HepG2 (cell line): Measurements from ENCODE around the gene CABLES2. TPM values are rescaled to one million over a fixed set of nuclear protein-coding genes. Genes with fewer than 3 reads are reported as not detected.

Experiments used
- ATAD3A ChIP-seq: sonication (generic); formaldehyde crosslinking; IDR thresholded peaks from 2 replicates; pipeline ENCODE4 v1.4.0; 2020; ENCODE audit warnings: missing genetic modification reagents
- BRD4 ChIP-seq: sonication (generic); formaldehyde crosslinking; IDR thresholded peaks from 2 replicates; pipeline ENCODE4 v1.4.0; 2020; ENCODE audit warnings: missing genetic modification reagents
- CC2D1A ChIP-seq: sonication (generic); formaldehyde crosslinking; IDR thresholded peaks from 2 replicates; pipeline ENCODE4 v1.8.1; 2023; ENCODE audit warnings: mild to moderate bottlenecking, missing genetic modification reagents
- CCDC6 ChIP-seq: sonication (generic); formaldehyde crosslinking; IDR thresholded peaks from 2 replicates; pipeline ENCODE4 v1.8.1; 2022; ENCODE audit warnings: mild to moderate bottlenecking, missing genetic modification reagents, moderate library complexity
- CEBPG ChIP-seq: IDR thresholded peaks from 2 replicates; pipeline ENCODE4 v1.6.1; 2016
- E2F5 ChIP-seq: sonication (generic); formaldehyde crosslinking; conservative IDR thresholded peaks from 2 replicates; pipeline ENCODE4 v1.4.0; 2020; ENCODE audit warnings: missing genetic modification reagents
- ETV6 ChIP-seq: sonication (generic); formaldehyde crosslinking; conservative IDR thresholded peaks from 2 replicates; pipeline ENCODE4 v1.4.0; 2020; ENCODE audit warnings: missing genetic modification reagents
- JARID2 ChIP-seq: sonication (generic); formaldehyde crosslinking; IDR thresholded peaks from 2 replicates; pipeline ENCODE4 v1.8.1; 2023; ENCODE audit warnings: missing genetic modification reagents, inconsistent platforms; ENCODE audit not compliant: insufficient replicate concordance
- KDM5B ChIP-seq: sonication (generic); formaldehyde crosslinking; IDR thresholded peaks from 2 replicates; pipeline ENCODE4 v1.4.0; 2020; ENCODE audit warnings: missing genetic modification reagents, mild to moderate bottlenecking, borderline replicate concordance
- MED1 ChIP-seq: sonication (generic); formaldehyde crosslinking; IDR thresholded peaks from 2 replicates; pipeline ENCODE4 v1.4.0; 2020; ENCODE audit warnings: missing genetic modification reagents
- PCBP1 ChIP-seq: fragments of 200-400 bp; formaldehyde crosslinking; IDR thresholded peaks from 2 replicates; pipeline ENCODE4 v1.6.1; 2017; ENCODE audit warnings: mild to moderate bottlenecking, low read depth, low read length, borderline replicate concordance
- PLRG1 ChIP-seq: fragments of 450-650 bp; conservative IDR thresholded peaks from 2 replicates; pipeline ENCODE4 v1.6.1; 2016
- RCOR2 ChIP-seq: IDR thresholded peaks from 2 replicates; pipeline ENCODE4 v1.6.1; 2016; ENCODE audit warnings: missing biosample characterization, missing genetic modification reagents
- RNF2 ChIP-seq: fragments of 450-650 bp; conservative IDR thresholded peaks from 2 replicates; pipeline ENCODE4 v1.6.1; 2016; ENCODE audit warnings: low read depth
- SMAD9 ChIP-seq: sonication (generic); formaldehyde crosslinking; IDR thresholded peaks from 2 replicates; pipeline ENCODE4 v1.5.1; 2020; ENCODE audit warnings: mild to moderate bottlenecking, missing genetic modification reagents
- SRF ChIP-seq: IDR thresholded peaks from 2 replicates; pipeline ENCODE4 v1.6.1; 2011; ENCODE audit warnings: mild to moderate bottlenecking, low read depth, low read length, moderate library complexity
- TARDBP ChIP-seq: sonication (generic); formaldehyde crosslinking; IDR thresholded peaks from 2 replicates; pipeline ENCODE4 v1.8.0; 2022; ENCODE audit warnings: mild to moderate bottlenecking, missing genetic modification reagents
- THAP11 ChIP-seq: IDR thresholded peaks from 2 replicates; pipeline ENCODE4 v1.6.1; 2016; ENCODE audit warnings: missing biosample characterization, missing genetic modification reagents
- U2AF1 ChIP-seq: fragments of 200-400 bp; formaldehyde crosslinking; optimal IDR thresholded peaks from 2 replicates; pipeline ENCODE3; 2017; ENCODE audit warnings: mild to moderate bottlenecking, low read depth, low read length
- ZFP90 ChIP-seq: sonication (generic); formaldehyde crosslinking; IDR thresholded peaks from 2 replicates; pipeline ENCODE4 v1.8.0; 2022; ENCODE audit warnings: missing genetic modification reagents, mild to moderate bottlenecking, inconsistent platforms, borderline replicate concordance
- ZNF136 ChIP-seq: sonication (generic); formaldehyde crosslinking; IDR thresholded peaks from 2 replicates; pipeline ENCODE4 v1.8.1; 2022; ENCODE audit warnings: low read depth, mild to moderate bottlenecking, moderate library complexity, missing genetic modification reagents
- ZNF546 ChIP-seq: sonication (generic); formaldehyde crosslinking; conservative IDR thresholded peaks from 2 replicates; pipeline ENCODE4 v1.8.1; 2023; ENCODE audit warnings: mild to moderate bottlenecking, missing genetic modification reagents
- ZNF619 ChIP-seq: sonication (generic); formaldehyde crosslinking; IDR thresholded peaks from 2 replicates; pipeline ENCODE4 v1.4.0; 2020; ENCODE audit warnings: mild to moderate bottlenecking, missing genetic modification reagents
- ZNF839 ChIP-seq: sonication (generic); formaldehyde crosslinking; IDR thresholded peaks from 2 replicates; pipeline ENCODE4 v1.4.0; 2020; ENCODE audit warnings: missing genetic modification reagents, mild to moderate bottlenecking, borderline replicate concordance
- ZSCAN20 ChIP-seq: sonication (generic); formaldehyde crosslinking; IDR thresholded peaks from 2 replicates; pipeline ENCODE4 v1.4.0; 2020; ENCODE audit warnings: missing genetic modification reagents, mild to moderate bottlenecking, borderline replicate concordance
- polyA plus RNA-seq, 8 experiments: library from polyadenylated mRNA; depleted of rRNA in 3 of 8; stranded (reverse) in 7 of 8; unstranded in 1 of 8; fragments of >200 nt; fragmentation: Illumina TruSeq in 4 of 8; extraction: Trizol in 4 of 8; gene quantifications; 2 replicates each; pipeline versions ENCODE4 v1.2.1 to v1.2.3, GENCODE V29; 2011 to 2016; ENCODE audit warnings: low read depth in 4 of 8, missing spikeins in 1 of 8, mixed read lengths in 1 of 8; ENCODE audit not compliant: insufficient read depth in 1 of 8
- total RNA-seq, 5 experiments: library from RNA; depleted of rRNA; stranded (reverse); fragments of >200 nt; fragmentation: Illumina TruSeq; extraction: Trizol; gene quantifications; 2 replicates each; pipeline ENCODE4 v1.2.3, GENCODE V29; 2016; ENCODE audit warnings: low read depth in 1 of 5
- TF ChIP-seq, protein P1 (sequence below): sonication (generic); formaldehyde crosslinking; IDR thresholded peaks from 2 replicates; pipeline ENCODE4 v1.8.1; 2023; ENCODE audit warnings: mild to moderate bottlenecking, inconsistent platforms, moderate library complexity, missing genetic modification reagents, borderline replicate concordance
- TF ChIP-seq, protein P2 (sequence below): IDR thresholded peaks from 2 replicates; pipeline ENCODE4 v1.6.1; 2016; ENCODE audit warnings: low read depth, borderline replicate concordance

The CABLES2 gene
- total and polyA plus RNA-seq, 2 of the 13 experiments (the other 11 are each of a cell fraction or from before 2014, with no cell fraction given), result 5.2 to 9.7 TPM

- TF ChIP-seq, protein P1, sequence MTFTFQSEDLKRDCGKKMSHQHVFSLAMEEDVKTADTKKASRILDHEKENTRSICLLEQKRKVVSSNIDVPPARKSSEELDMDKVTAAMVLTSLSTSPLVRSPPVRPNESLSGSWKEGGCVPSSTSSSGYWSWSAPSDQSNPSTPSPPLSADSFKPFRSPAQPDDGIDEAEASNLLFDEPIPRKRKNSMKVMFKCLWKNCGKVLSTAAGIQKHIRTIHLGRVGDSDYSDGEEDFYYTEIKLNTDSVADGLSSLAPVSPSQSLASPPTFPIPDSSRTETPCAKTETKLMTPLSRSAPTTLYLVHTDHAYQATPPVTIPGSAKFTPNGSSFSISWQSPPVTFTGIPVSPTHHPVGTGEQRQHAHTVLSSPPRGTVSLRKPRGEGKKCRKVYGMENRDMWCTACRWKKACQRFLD (CRISPR knock-in tag), result 0 out of 2 replicates have a peak, but pooled peaks have one; percentile 38
- TF ChIP-seq CEBPG (CRISPR knock-in tag) (peak; percentile 95), JARID2 (CRISPR knock-in tag) (peak; percentile 40), U2AF1 (no peak), E2F5 (CRISPR knock-in tag) (0 out of 2 replicates have a peak, but pooled peaks have one; percentile 53), ZNF546 (no peak), ZNF136 (CRISPR knock-in tag) (0 out of 2 replicates have a peak, but pooled peaks have one; percentile 71), ZNF839 (CRISPR knock-in tag) (peak; percentile 28; the same call in 1 of the 2 replicates), CC2D1A (CRISPR knock-in tag) (no peak), SMAD9 (CRISPR knock-in tag) (peak; percentile 89; the same call in 1 of the 2 replicates), KDM5B (CRISPR knock-in tag) (no peak; the same call in 1 of the 2 replicates), PLRG1 (no peak), ZNF619 (CRISPR knock-in tag) (peak; percentile 54; the same call in 1 of the 2 replicates), ATAD3A (peak; percentile 83; the same call in 1 of the 2 replicates), ZSCAN20 (CRISPR knock-in tag) (no peak), RNF2 (0 out of 2 replicates have a peak, but pooled peaks have one; percentile 21), CCDC6 (CRISPR knock-in tag) (0 out of 2 replicates have a peak, but pooled peaks have one; percentile 48), SRF (no peak), TARDBP (CRISPR knock-in tag) (peak; percentile 76; the same call in 1 of the 2 replicates), ETV6 (0 out of 2 replicates have a peak, but pooled peaks have one; percentile 38), BRD4 (CRISPR knock-in tag) (no peak; the same call in 1 of the 2 replicates), PCBP1 (peak; percentile 42; the same call in 1 of the 2 replicates), ZFP90 (CRISPR knock-in tag) (peak; percentile 89), RCOR2 (CRISPR knock-in tag) (peak; percentile 62; the same call in 1 of the 2 replicates), THAP11 (CRISPR knock-in tag) (peak; percentile 46; the same call in 1 of the 2 replicates), MED1 (CRISPR knock-in tag) (peak; percentile 47; the same call in 1 of the 2 replicates)
- TF ChIP-seq, protein P2, sequence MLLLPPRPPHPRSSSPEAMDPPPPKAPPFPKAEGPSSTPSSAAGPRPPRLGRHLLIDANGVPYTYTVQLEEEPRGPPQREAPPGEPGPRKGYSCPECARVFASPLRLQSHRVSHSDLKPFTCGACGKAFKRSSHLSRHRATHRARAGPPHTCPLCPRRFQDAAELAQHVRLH (CRISPR knock-in tag), result peak; percentile 36; the same call in 1 of the 2 replicates
Measured at GRCh38 chr20:62405108-62405980, 1.7 kb downstream of the CABLES2 start (continued).
